Upper lobe of right lung (tissue), 1 donor: ENCODE results near the gene DIDO1. TPM values are rescaled to one million over a fixed set of nuclear protein-coding genes. Genes with fewer than 3 reads are reported as not detected.

Experiments
- ATAC-seq: fragments of 200-7000 bp; cut with Tn5 transposase; one replicate; pipeline ENCODE4 v1.9.1; 2020; ENCODE audit warnings: mild to moderate bottlenecking, moderate library complexity
- DNase-seq: peaks from one replicate; pipeline ENCODE4 v3.0.0-alpha.2; 2020
- H3K27ac ChIP-seq: fragments of 200-600 bp; one replicate; pipeline ENCODE4 v1.8.0; 2022
- H3K27me3 ChIP-seq: fragments of 200-600 bp; one replicate; pipeline ENCODE4 v1.8.0; 2022; ENCODE audit warnings: mild to moderate bottlenecking
- H3K36me3 ChIP-seq: fragments of 200-600 bp; one replicate; pipeline ENCODE4 v1.8.0; 2022
- H3K4me1 ChIP-seq: fragments of 200-600 bp; one replicate; pipeline ENCODE4 v1.8.0; 2022
- H3K4me3 ChIP-seq: fragments of 200-600 bp; one replicate; pipeline ENCODE4 v1.8.0; 2022; ENCODE audit warnings: mild to moderate bottlenecking
- H3K9me3 ChIP-seq: fragments of 200-600 bp; one replicate; pipeline ENCODE4 v1.8.0; 2022
- CTCF ChIP-seq: fragments of 200-600 bp; IDR thresholded peaks from one replicate; pipeline ENCODE4 v1.8.0; 2022; ENCODE audit warnings: antibody characterized with exemption
- intact Hi-C: fragments of 100-400 bp; cut with DNase I; formaldehyde crosslinking; loops from one replicate; pipeline ENCODE4 v1.11.0; 2022
- total RNA-seq: library from RNA; stranded (reverse); fragmentation: NEBNext Ultra II Directional; extraction: Animal tissue kit (Norgen Biotek cat#: 25700); gene quantifications from one replicate; pipeline ENCODE4 v1.2.1, GENCODE V29; 2021
- donor health status: DM: no; HTN: yes; CAD: no; lungs with severe emphysema.

Gene DIDO1
- total RNA-seq, 1 donor from 2014 or later = 55.5 TPM

- Histone ChIP-seq H3K9me3 (no peaks in the 10 kb centered on the region), H3K36me3 (no peaks in the 10 kb centered on the region), H3K4me3 (no peak overlapping the region), H3K27me3 (no peaks in the 10 kb centered on the region), H3K27ac (no peak overlapping the region), H3K4me1 (peaks cover 30% of the 10 kb centered on the region)
- no peak for TF ChIP-seq CTCF
- DNase-seq (no peak), ATAC-seq (no peak)
- intact Hi-C loops = no loop called here
Measured at GRCh38 chr20:62955519-62956386, 29.4 kb upstream of the DIDO1 start.

DNA sequence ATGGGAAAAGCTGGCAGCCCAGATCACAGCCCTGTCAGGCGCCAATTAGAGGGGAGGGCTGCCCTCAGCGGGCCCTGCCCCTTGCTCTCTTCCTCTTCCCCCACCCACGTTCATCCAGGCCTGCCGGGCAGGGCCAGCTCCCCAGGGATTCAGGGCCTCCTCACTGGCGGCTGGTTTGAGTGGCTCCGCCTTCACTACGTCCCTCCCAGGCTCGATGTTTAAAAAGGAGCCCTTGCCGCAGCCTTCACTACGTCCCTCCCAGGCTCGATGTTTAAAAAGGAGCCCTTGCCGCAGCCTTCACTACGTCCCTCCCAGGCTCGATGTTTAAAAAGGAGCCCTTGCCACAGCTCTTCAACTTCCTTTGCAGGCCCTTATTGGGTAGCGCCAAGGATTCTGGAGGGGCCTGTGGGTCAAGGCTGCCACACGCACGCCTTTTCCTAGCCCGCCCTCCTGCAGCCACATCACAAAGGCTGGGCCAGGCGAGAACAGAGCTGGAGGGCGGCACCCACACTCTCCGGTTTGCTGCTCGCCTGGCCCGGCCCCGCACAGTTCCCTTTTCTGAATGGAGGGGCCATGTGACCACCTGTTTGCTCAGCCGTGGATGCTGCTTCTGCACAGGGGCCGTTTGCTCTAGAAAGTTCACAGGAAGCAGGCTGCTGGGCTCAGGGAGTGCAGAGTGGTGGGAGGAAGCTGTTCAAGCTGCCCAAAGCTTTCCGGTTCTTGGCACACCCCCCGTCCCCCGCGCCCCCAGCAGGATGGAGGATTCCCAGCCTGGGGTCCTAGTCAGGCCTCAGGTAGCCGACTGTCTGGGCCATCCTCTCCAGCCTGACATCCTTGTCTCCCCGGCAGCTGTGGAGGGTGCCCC is 27.8 kb upstream of the DIDO1 start:
- no peak for TF ChIP-seq CTCF
- intact Hi-C loops = no loop called here
- Histone ChIP-seq H3K4me3 (peak overlapping the region; percentile 39), H3K27ac (peak overlapping the region; percentile 83), H3K9me3 (no peaks in the 10 kb centered on the region), H3K4me1 (peaks cover 30% of the 10 kb centered on the region), H3K27me3 (no peaks in the 10 kb centered on the region), H3K36me3 (peaks cover 2% of the 10 kb centered on the region)
- DNase-seq (peak; percentile 89), ATAC-seq (peak; percentile 84)

- TF ChIP-seq CTCF = no peak
Measured at GRCh38 chr20:62952968-62953838, 26.9 kb upstream of the DIDO1 start.

GRCh38 chr20:62952373-62952967 is 26.2 kb upstream of the DIDO1 start, which contains the start of gene SLC17A9:
TSS of gene SLC17A9 (plus strand) at chr20:62952709. CDS start at chr20:62952831, 122 bp downstream.
- DNase-seq (peak; percentile 93), ATAC-seq (peak; percentile 79)
- Histone ChIP-seq H3K36me3 (peaks cover 14% of the 10 kb centered on the region), H3K27me3 (no peaks in the 10 kb centered on the region), H3K4me1 (peaks cover 30% of the 10 kb centered on the region), H3K9me3 (no peaks in the 10 kb centered on the region), H3K27ac (peak within 1 kb of the TSS; percentile 83), H3K4me3 (peak within 1 kb of the TSS; percentile 39)
- intact Hi-C loops = no loop called here
- TF ChIP-seq CTCF = peak; percentile 10

More at GRCh38 chr20:62952968-62953838, 26.9 kb upstream of the DIDO1 start:
- ATAC-seq (peak; percentile 4), DNase-seq (no peak)
- intact Hi-C loops = no loop called here
- peaks cover 30% of the 10 kb centered on the region for H3K4me1 ChIP-seq
- H3K27me3 ChIP-seq = no peaks in the 10 kb centered on the region
- peak overlapping the region; percentile 83 for H3K27ac ChIP-seq
- peak overlapping the region; percentile 39 for H3K4me3 ChIP-seq
- H3K36me3 ChIP-seq = peaks cover 8% of the 10 kb centered on the region
- no peaks in the 10 kb centered on the region for H3K9me3 ChIP-seq
